MV-4-11 (cell line): ENCODE results near the gene TMCO1.
"Not testable (repeated sequence)": the region's sequence is repeated elsewhere in the genome, so short reads cannot be mapped to it uniquely, and the experiment has no call there.

ENCODE experiments used
- DNase-seq: peaks from one replicate; lab custom pipeline; 2025; lab: John Stamatoyannopoulos, UW

Gene TMCO1

DNA sequence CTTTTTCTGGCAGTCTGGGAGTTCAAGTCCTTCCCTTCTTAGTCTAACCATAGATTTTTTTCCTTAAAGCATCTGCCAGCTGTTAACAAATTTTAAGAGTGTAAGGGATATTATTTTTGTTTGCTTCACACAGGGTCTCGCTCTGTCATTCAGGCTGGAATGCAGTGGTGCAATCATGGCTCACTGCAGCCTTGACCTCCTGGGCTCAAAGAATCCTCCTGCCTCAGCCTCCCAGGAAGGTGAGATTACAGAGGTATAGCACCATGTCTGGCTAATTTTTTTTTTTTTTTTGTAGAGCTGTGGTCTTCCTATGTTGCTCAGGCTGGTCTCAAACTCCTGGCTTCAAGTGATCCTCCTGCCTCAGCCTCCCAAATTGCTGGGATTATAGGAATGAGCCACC, 23.8 kb downstream of the TMCO1 start:
- DNase-seq: not testable (repeated sequence)

- no peak for DNase-seq
These were observed 26.5 kb downstream of the TMCO1 start for GRCh38 chr1:165742194-165742593.

- no peak for DNase-seq
These were observed 29.9 kb downstream of the TMCO1 start for GRCh38 chr1:165738794-165739193.

- DNase-seq: no peak
These were observed 31.5 kb downstream of the TMCO1 start for GRCh38 chr1:165737196-165737595.

- peak; percentile 30 for DNase-seq
These were observed 33.8 kb downstream of the TMCO1 start for GRCh38 chr1:165734906-165735305.

DNA sequence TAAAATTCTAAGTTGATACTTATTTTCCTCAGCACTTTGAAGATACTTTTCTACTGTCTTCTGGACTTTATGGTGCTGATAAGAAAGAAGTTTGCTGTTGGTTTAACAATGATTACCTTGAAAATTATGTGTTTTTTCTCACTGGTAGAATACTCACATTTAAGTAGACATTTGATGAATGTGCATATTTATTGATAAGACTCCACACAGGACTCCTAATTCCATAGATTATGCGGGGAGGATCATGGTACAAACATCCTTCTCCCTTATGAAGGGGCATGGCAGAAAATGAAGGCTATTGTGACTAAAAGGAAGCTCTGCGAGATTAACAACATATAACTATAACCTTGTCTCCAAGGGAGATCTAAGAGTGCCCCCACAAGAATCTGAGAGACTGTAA, 41.8 kb downstream of the TMCO1 start:
- DNase-seq: no peak

- no peak for DNase-seq
These were observed 42.5 kb downstream of the TMCO1 start for GRCh38 chr1:165726169-165726568.

- peak; percentile 61 for DNase-seq
These were observed 50.7 kb downstream of the TMCO1 start for GRCh38 chr1:165717918-165718515.

- not testable (repeated sequence) for DNase-seq
These were observed 52.2 kb downstream of the TMCO1 start for GRCh38 chr1:165716265-165717051.

- DNase-seq: no peak
These were observed 55.9 kb downstream of the TMCO1 start for GRCh38 chr1:165712764-165713163.

DNA sequence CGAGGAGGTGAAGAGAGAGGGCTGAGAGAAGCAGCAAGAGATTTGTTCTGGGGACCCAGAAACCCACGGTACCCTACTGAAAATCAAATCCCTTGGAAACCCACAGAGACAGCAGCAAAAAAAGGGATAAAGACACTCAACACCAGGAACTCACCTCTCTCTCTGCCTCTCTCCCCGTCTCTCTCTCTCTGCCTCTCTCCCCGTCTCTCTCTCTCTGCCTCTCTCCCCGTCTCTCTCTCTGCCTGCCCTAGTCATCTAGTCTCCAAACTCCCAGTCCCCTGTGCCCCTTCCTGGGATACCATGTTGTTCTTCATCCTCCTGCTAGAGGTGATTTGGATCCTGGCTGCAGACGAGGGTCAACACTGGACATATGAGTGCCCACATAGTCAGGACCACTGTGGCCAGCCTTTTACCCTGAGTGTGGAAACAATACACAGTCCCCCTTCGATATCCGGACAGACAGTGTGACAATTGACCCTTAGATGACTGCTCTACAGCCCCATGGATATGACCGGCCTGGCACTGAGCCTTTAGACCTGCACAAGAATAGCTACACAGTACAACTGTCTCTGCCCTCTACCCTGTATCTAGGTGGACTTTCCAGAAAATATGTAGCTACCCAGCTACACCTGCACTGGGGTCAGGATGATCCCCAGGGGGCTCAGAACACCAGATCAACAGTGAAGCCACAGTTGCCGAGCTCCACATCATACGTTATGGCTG, 60.5 kb downstream of the TMCO1 start:
- DNase-seq: no peak

DNA sequence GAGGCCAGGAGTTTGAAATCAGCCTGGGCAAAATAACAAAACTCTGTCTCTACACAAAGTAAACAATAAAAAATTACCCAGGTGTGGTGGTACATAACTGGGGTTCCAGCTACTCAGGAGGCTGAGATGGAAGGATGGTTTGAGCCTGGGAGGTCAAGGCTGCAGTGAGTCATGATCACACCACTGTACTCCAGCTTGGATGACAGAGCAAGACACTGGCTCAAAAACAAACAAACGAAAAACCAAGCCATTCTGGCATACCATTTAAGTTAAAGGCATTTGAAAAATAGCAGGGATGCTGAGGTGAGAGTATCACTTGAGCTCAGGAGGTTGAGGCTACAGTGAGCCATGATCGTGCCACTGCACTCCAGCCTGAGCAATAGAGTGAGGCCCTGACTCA, 65.0 kb downstream of the TMCO1 start:
- no peak for DNase-seq

- peak; percentile 3 for DNase-seq
These were observed 66.7 kb downstream of the TMCO1 start for GRCh38 chr1:165701922-165702321.

DNA sequence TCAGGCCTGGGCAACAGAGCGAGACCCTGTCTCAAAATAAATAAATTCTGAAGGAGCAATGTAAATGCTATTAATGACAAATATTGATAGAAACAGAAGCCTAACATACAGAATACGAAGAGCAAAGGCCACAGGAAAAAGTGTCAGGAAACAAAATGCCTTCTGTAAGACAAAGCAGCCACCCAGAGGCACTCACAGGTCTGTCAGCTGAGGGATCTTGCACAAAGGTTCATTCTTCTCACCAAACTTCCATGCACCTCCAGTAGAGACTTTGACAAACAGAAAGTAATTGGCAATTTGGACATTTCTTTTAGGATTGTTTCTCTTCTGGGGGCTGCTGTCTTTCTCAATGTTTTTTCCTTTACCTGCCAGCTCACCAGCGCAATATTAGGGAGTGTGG, 69.1 kb downstream of the TMCO1 start:
- no peak for DNase-seq

GRCh38 chr1:165698761-165699052, 70.0 kb downstream of the TMCO1 start:
- no peak for DNase-seq

- DNase-seq: peak; percentile 94
These were observed 70.5 kb downstream of the TMCO1 start, which contains the start of gene ALDH9A1 for GRCh38 chr1:165697881-165698760. Gene ALDH9A1 (minus strand): TSS chr1:165698562. CDS start chr1:165698558, 4 bp downstream.

DNA sequence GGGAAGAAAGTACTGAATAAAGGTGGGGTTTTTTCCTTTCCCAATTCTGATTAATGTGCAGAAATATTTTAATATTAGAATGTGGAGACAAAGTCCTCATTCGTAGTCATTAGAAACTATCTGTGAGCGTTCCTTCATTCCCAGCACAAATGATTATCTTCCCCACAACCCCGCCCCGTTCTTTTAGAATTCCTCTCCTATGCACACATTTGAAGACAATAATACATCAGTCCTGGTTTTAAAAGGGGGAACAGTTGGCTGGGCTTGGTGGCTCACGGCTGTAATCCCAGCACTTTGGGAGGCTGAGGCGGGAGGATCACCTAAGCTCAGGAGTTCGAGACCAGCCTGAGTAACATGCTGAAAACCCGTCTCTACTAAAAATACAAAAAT, 71.2 kb downstream of the TMCO1 start:
- DNase-seq: no peak

DNA sequence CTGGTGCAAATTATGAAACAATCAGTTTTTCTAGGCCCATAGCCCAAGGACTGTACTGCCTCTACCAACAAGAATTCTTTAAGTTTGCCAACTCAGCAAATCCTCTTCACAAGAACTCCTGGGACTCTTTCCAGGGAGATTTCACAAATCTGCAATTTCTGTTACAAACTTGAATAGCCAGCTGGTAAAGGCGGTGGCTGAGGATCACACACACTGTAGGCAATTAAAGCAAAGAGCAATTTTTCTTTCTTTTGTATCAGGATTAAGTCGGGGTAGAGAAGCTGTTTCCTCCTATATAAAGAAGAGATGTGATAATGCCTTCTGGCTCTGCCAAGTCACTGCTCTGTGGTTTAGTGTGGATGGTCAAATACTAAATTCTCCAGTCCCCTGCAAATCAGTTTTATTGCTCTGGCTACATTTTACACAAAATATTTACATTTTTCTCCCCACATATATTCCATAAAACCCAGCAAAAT, 72.0 kb downstream of the TMCO1 start:
- peak; percentile 17 for DNase-seq

- DNase-seq: peak; percentile 46
These were observed 73.6 kb downstream of the TMCO1 start for GRCh38 chr1:165695031-165695430.

GRCh38 chr1:165688046-165688445, 80.6 kb downstream of the TMCO1 start:
- DNase-seq: no peak

DNA sequence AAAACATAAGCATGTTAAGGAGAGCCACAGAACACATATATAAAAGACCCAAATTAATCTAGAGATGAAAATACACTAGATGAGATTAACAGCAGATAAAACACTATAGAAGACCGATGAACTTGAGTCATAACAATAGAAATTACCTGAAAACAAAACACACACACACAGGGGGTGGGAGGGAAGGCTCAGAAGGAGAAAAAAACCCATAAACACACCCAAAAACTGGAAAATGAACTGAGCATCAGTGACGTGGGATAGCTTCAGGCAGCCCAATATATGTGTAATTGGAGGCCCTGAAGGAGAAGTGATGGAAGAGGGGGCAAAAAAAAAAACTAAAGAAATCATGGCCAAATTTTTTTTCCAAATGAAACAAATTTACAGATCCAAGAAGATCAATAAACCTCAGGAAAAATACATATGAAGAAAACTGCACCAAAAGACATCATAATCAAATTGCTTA, 81.7 kb downstream of the TMCO1 start:
- no peak for DNase-seq
